ENCODE data around the gene DRD5.

Gene DRD5

GRCh38 chr4:9826551-9826950 lies 45.1 kb downstream of the DRD5 start:
- Histone ChIP-seq H3F3A (ENCODE audit: insufficient read depth) (no peaks in the 10 kb centered on the region), H3K9me2 (replicated peaks; ENCODE audit: insufficient read depth, low read length) (no peaks in the 10 kb centered on the region), H3K4me3 (ENCODE audit: insufficient read depth, low read length, poor library complexity, severe bottlenecking) (no peak overlapping the region), H3K27ac (ENCODE audit: low read depth, low read length) (no peak overlapping the region), H2AFZ (ENCODE audit: low read depth, low read length, severe bottlenecking) (no peak overlapping the region), H3K79me2 (ENCODE audit: insufficient read depth, low read length) (no peaks in the 10 kb centered on the region), H3K36me3 (ENCODE audit: low read length) (no peaks in the 10 kb centered on the region), H3K9me3 (ENCODE audit: insufficient read depth, low read length) (no peaks in the 10 kb centered on the region), H4K20me1 (ENCODE audit: low read depth, low read length) (no peaks in the 10 kb centered on the region), H3K27me3 (ENCODE audit: low read length) (no peaks in the 10 kb centered on the region), H3K4me2 (ENCODE audit: low read depth, low read length, poor library complexity, severe bottlenecking) (no peak overlapping the region), H3K9ac (ENCODE audit: low read length) (no peak overlapping the region)
- TF ChIP-seq CTCF (IDR thresholded peaks at IDR 0.05; ENCODE audit: insufficient read depth, low read length, poor library complexity, severe bottlenecking) (no peak), EZH2phosphoT487 (conservative IDR thresholded peaks at IDR 0.05; ENCODE audit: low read length) (no peak)

GRCh38 chr4:9832640-9833039 lies 51.2 kb downstream of the DRD5 start:
- no peaks in the 10 kb centered on the region for H3K36me3 ChIP-seq (ENCODE audit: low read length)
- no peak overlapping the region for H2AFZ ChIP-seq (ENCODE audit: low read depth, low read length, severe bottlenecking)
- H3K4me3 ChIP-seq (ENCODE audit: insufficient read depth, low read length, poor library complexity, severe bottlenecking), result no peak overlapping the region
- TF ChIP-seq CTCF (IDR thresholded peaks at IDR 0.05; ENCODE audit: insufficient read depth, low read length, poor library complexity, severe bottlenecking) (no peak), EZH2phosphoT487 (conservative IDR thresholded peaks at IDR 0.05; ENCODE audit: low read length) (no peak)
- H3K9me3 ChIP-seq (ENCODE audit: insufficient read depth, low read length), result no peaks in the 10 kb centered on the region
- no peak overlapping the region for H3K4me2 ChIP-seq (ENCODE audit: low read depth, low read length, poor library complexity, severe bottlenecking)
- no peak overlapping the region for H3K27ac ChIP-seq (ENCODE audit: low read depth, low read length)
- no peak overlapping the region for H3K9ac ChIP-seq (ENCODE audit: low read length)
- H4K20me1 ChIP-seq (ENCODE audit: low read depth, low read length), result no peaks in the 10 kb centered on the region
- no peaks in the 10 kb centered on the region for H3F3A ChIP-seq (ENCODE audit: insufficient read depth)
- no peaks in the 10 kb centered on the region for H3K79me2 ChIP-seq (ENCODE audit: insufficient read depth, low read length)
- no peaks in the 10 kb centered on the region for H3K27me3 ChIP-seq (ENCODE audit: low read length)
- H3K9me2 ChIP-seq (replicated peaks; ENCODE audit: insufficient read depth, low read length), result no peaks in the 10 kb centered on the region

- Histone ChIP-seq H3F3A (ENCODE audit: insufficient read depth) (no peaks in the 10 kb centered on the region), H3K4me3 (ENCODE audit: insufficient read depth, low read length, poor library complexity, severe bottlenecking) (no peak overlapping the region), H3K4me2 (ENCODE audit: low read depth, low read length, poor library complexity, severe bottlenecking) (no peak overlapping the region), H3K79me2 (ENCODE audit: insufficient read depth, low read length) (no peaks in the 10 kb centered on the region), H3K27me3 (ENCODE audit: low read length) (no peaks in the 10 kb centered on the region), H3K9me3 (ENCODE audit: insufficient read depth, low read length) (no peaks in the 10 kb centered on the region), H3K36me3 (ENCODE audit: low read length) (no peaks in the 10 kb centered on the region), H4K20me1 (ENCODE audit: low read depth, low read length) (no peaks in the 10 kb centered on the region), H2AFZ (ENCODE audit: low read depth, low read length, severe bottlenecking) (no peak overlapping the region), H3K9ac (ENCODE audit: low read length) (no peak overlapping the region), H3K27ac (ENCODE audit: low read depth, low read length) (no peak overlapping the region), H3K9me2 (replicated peaks; ENCODE audit: insufficient read depth, low read length) (no peaks in the 10 kb centered on the region)
- TF ChIP-seq EZH2phosphoT487 (conservative IDR thresholded peaks at IDR 0.05; ENCODE audit: low read length), result no peak
- no peak for TF ChIP-seq CTCF (IDR thresholded peaks at IDR 0.05; ENCODE audit: insufficient read depth, low read length, poor library complexity, severe bottlenecking)
Observed at GRCh38 chr4:9833421-9833820, 52.0 kb downstream of the DRD5 start.
